ENCODE data around the gene UMAD1. TPM values are rescaled to one million over a fixed set of nuclear protein-coding genes. Genes with fewer than 3 reads are reported as not detected.
A peak's percentile ranks its signal among the peaks of the same experiment; 100 is the strongest.

Gene UMAD1
- total and polyA plus RNA-seq, 2 of the 4 experiments (the other 2 are of a cell fraction) = 5.2 to 8.4 TPM

DNA sequence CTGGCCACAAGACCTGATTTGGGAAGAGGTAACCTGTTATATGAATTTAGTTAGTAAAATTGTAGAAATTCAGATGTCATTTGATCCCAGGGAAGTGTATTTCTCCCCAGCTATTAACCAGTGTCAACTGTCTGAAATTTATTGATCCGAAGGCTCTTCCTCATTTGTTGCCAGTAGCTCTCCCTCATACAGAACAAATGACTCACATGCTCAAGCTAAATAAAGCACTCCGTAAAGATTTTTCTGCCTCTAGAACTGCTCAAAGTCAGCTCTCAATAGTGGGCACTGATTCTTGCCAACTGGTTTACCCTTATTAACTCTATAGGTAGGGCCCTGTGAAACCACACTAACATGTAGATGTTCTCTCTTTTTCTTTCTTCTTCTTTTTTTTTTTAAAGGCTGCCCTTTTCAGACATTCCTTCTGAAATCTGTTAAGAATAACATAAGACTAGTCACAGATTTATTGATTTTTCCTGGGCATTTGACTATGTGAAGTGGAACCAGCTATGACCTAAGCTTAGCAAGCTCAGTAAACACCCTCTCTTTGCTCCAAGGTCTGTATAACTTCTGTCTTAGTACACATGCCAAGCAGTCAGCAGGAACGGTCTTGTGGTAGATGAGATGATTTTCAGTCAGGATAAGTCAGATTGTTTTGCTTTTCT, 56.0 kb downstream of the UMAD1 start:
- BruUV-seq (replicated peaks) = no TSS peak
- H3K14ac ChIP-seq (replicated peaks; ENCODE audit: low read depth, low read length) = peak overlapping the region; percentile 95
- intact Hi-C loops (cut with micrococcal nuclease) = loop anchor here (5.0 kb wide), 3 partner anchors 54 to 276 kb away; partner anchors contain the start of gene UMAD1
- no peak overlapping the region; the same call in 1 of the 2 replicates for H4K5ac ChIP-seq (ENCODE audit: low read depth, low read length)
- H2AFZ ChIP-seq (replicated peaks; ENCODE audit: low read length, poor library complexity) = no peak overlapping the region
- DNase-seq = peak; percentile 51
- H4K91ac ChIP-seq (ENCODE audit: insufficient read depth, low read depth, low read length) = peak overlapping the region; percentile 54; the same call in 1 of the 2 replicates
- in situ Hi-C loops (cut with MboI; ENCODE audit: low sequenced_read_pairs) = no loop called here
- H4K8ac ChIP-seq (ENCODE audit: low read depth in 2 of 2, low read length in 2 of 2) = peak overlapping the region in 1 of 2 experiments; percentile 66; a peak in 2 of 4 replicates
- ATAC-seq (ENCODE audit: low read depth) = peak; percentile 53; the same call in 1 of the 2 replicates
- 0 out of 2 replicates have a peak overlapping the region, but pooled peaks have one; percentile 10 for H3K9ac ChIP-seq (ENCODE audit: low read depth, low read length)
- H2BK5ac ChIP-seq (ENCODE audit: low read depth, low read length, poor library complexity, severe bottlenecking) = peak overlapping the region; percentile 90
- H3K79me1 ChIP-seq (ENCODE audit: low read depth in 1 of 2, low read length in 2 of 2) = peaks cover 0 to 6% of the 10 kb centered on the region in 2 experiments; a peak in 1 of 4 replicates
- no peak overlapping the region; the same call in 2 of the 3 replicates for H2BK15ac ChIP-seq (ENCODE audit: low read depth, low read length)
- peak overlapping the region; percentile 91 for H3K23ac ChIP-seq (ENCODE audit: low read depth, low read length)
- no peaks in the 10 kb centered on the region for H3K36me3 ChIP-seq (ENCODE audit: control insufficient read depth, insufficient read depth, low read length)
- peak overlapping the region; percentile 84; the same call in 1 of the 2 replicates for H3K4ac ChIP-seq (ENCODE audit: low read depth, low read length)
- no peak overlapping the region for H3K56ac ChIP-seq (ENCODE audit: extremely low read depth, insufficient read depth, low read length)
- peaks cover 4% of the 10 kb centered on the region; the same call in 1 of the 2 replicates for H3K4me1 ChIP-seq (ENCODE audit: control insufficient read depth, insufficient read depth, low read length)
- peak overlapping the region; percentile 90 for H2BK20ac ChIP-seq (ENCODE audit: low read depth, low read length)
- no peak overlapping the region for H3K27ac ChIP-seq (ENCODE audit: insufficient read depth, low read length)
- TF ChIP-seq, protein P1, sequence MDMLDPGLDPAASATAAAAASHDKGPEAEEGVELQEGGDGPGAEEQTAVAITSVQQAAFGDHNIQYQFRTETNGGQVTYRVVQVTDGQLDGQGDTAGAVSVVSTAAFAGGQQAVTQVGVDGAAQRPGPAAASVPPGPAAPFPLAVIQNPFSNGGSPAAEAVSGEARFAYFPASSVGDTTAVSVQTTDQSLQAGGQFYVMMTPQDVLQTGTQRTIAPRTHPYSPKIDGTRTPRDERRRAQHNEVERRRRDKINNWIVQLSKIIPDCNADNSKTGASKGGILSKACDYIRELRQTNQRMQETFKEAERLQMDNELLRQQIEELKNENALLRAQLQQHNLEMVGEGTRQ (IDR thresholded peaks at IDR 0.05; ENCODE audit: low read depth, low read length) = no peak
- TF ChIP-seq CEBPB (IDR thresholded peaks at IDR 0.05; ENCODE audit: low read depth, low read length) (no peak), FOS (IDR thresholded peaks at IDR 0.05; ENCODE audit: low read depth, low read length) (0 out of 2 replicates have a peak, but pooled peaks have one; percentile 13), RFX5 (IDR thresholded peaks at IDR 0.05; ENCODE audit: low read depth, low read length) (no peak), BHLHE40 (IDR thresholded peaks at IDR 0.05; ENCODE audit: low read depth, low read length) (no peak), CHD1 (IDR thresholded peaks at IDR 0.05; ENCODE audit: low read depth, low read length) (no peak), RAD21 (IDR thresholded peaks at IDR 0.05; ENCODE audit: low read length) (no peak), POLR2A (IDR thresholded peaks at IDR 0.05; ENCODE audit: low read depth, low read length) (no peak), RCOR1 (IDR thresholded peaks at IDR 0.05; ENCODE audit: insufficient replicate concordance, low read length) (no peak)
- peak overlapping the region; percentile 39; the same call in 1 of the 2 replicates for H3K18ac ChIP-seq (ENCODE audit: low read depth, low read length)
- no CpG with 5 or more reads among the region's 3 CpGs for WGBS, 2 experiments (ENCODE audit: extremely low coverage in 2 of 2, insufficient read length in 1 of 2)
- ChIA-PET POLR2A (ENCODE audit: unreplicated experiment) (interaction anchor here (0.6 kb wide), 1 partner anchor 11 kb away, joined by 3 read pairs; no protein-coding TSS in a partner anchor), CTCF (interaction anchor here (0.6 to 1.3 kb wide), 3 partner anchors 49 to 280 kb away, joined by 3 to 4 read pairs (median 3); no protein-coding TSS in a partner anchor)
- H3K4me3 ChIP-seq (ENCODE audit: insufficient read depth, low read depth, low read length) = no peak overlapping the region
- no peaks in the 10 kb centered on the region for H3K27me3 ChIP-seq (ENCODE audit: control insufficient read depth, insufficient read depth, low read length)
- H3K9me3 ChIP-seq (ENCODE audit: control insufficient read depth, insufficient read depth, low read length) = peaks cover 6% of the 10 kb centered on the region; the same call in 1 of the 2 replicates
- H2AK9ac ChIP-seq (replicated peaks; ENCODE audit: low read depth, low read length, poor library complexity) = no peak overlapping the region
- H3K9me1 ChIP-seq (ENCODE audit: insufficient read depth, low read length) = no peaks in the 10 kb centered on the region
- no peaks in the 10 kb centered on the region for H4K20me1 ChIP-seq (ENCODE audit: insufficient read depth, low read length)
- dilution Hi-C loops (cut with HindIII; ENCODE audit: low sequenced_read_pairs, unreplicated experiment) = no loop called here
- H2AK5ac ChIP-seq (ENCODE audit: low read depth, low read length) = peak overlapping the region; percentile 41; the same call in 1 of the 2 replicates
- H2BK120ac ChIP-seq (ENCODE audit: low read depth, low read length) = peak overlapping the region; percentile 94
- peak overlapping the region; percentile 42; the same call in 1 of the 2 replicates for H3K4me2 ChIP-seq (ENCODE audit: low read depth, low read length)
